Measurements from ENCODE around the gene SLC5A6.
A peak's percentile ranks its signal among the peaks of the same experiment; 100 is the strongest.

SLC5A6 gene

DNA sequence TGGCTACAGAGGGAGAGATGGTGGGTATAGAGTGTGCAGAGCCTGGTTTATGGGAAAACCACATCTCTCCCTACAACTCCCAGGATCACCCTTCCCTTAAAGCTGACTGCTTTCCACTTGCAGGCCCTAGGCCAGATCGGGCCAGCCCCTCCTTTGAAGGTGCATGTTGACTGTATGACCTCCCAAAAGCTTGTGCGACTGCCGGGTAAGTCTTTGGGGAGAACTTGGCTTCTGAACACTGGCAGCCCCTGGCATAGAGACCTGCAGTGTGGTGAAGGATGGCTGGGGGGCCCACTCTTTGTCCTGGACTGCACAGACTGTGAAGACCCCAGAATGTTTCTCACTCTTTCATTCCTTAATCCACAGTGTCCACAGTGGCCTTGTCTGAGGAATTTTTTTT is 24.6 kb upstream of the SLC5A6 start:
- no peak for DNase-seq

DNA sequence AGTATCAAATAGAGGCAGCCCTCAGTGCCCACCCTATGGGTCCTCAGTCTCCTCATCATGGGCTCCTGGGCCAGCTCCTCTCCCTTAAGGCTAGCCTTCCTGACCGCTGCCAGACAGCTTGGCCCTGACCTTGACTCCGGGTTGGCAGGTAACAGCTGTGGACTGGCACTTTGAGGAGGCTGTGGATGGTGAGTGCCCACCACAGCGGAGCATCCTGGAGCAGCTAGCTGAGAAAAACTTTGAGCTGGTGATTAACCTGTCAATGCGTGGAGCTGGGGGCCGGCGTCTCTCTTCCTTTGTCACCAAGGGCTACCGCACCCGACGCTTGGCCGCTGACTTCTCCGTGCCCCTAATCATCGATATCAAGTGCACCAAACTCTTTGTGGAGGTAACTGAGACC is 24.1 kb upstream of the SLC5A6 start:
- no peak for DNase-seq

DNA sequence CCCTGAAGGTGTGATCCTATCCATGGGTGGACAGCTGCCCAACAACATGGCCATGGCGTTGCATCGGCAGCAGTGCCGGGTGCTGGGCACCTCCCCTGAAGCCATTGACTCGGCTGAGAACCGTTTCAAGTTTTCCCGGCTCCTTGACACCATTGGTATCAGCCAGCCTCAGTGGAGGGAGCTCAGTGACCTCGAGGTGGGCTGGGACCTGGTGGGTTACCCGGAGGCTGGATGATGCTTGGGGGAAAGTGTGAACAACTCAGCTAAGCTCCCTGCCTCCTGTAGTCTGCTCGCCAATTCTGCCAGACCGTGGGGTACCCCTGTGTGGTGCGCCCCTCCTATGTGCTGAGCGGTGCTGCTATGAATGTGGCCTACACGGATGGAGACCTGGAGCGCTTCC is 21.3 kb upstream of the SLC5A6 start:
- no peak for DNase-seq

DNA sequence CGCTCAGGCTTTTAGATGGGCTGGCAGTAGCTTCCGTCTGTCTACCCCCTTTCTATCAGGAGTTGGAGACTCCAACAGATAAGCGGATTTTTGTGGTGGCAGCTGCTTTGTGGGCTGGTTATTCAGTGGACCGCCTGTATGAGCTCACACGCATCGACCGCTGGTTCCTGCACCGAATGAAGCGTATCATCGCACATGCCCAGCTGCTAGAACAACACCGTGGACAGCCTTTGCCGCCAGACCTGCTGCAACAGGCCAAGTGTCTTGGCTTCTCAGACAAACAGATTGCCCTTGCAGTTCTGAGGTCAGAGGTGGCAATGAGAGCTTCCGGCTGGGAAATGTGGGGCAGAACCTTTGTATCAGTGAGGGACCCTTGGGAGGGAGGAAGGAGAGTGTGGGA is 19.9 kb upstream of the SLC5A6 start:
- DNase-seq: no peak

DNA sequence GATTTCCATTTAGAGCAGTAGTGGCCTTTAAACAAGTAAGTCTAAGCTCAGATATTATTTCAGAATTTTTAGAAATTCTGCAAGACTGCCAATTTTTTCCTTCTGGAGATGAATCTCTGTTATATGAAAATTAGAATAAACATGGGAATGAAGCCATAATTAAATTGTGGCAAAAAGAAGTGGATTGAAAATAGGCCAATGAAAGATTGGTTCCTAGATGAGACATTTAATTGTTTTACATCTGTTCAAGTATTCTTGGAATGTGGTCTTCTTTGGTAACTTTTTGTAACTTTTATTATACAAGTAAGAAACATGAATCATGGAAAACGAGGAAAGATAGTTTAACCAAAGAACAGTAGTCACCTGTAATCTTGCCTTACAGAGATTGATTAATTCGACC is 15.4 kb upstream of the SLC5A6 start:
- no peak for DNase-seq

DNA sequence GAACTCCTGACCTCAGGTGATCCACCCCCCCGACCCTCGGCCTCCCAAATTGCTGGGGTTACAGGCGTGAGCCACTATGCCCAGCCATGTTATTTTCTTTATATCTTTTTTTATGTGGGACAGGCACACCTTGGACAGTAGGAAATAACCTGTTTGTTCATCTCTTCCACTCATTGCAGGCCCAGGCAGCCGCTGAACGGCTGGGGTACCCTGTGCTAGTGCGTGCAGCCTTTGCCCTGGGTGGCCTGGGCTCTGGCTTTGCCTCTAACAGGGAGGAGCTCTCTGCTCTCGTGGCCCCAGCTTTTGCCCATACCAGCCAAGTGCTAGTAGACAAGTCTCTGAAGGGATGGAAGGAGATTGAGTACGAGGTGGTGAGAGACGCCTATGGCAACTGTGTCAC is 13.5 kb upstream of the SLC5A6 start:
- no peak for DNase-seq

DNA sequence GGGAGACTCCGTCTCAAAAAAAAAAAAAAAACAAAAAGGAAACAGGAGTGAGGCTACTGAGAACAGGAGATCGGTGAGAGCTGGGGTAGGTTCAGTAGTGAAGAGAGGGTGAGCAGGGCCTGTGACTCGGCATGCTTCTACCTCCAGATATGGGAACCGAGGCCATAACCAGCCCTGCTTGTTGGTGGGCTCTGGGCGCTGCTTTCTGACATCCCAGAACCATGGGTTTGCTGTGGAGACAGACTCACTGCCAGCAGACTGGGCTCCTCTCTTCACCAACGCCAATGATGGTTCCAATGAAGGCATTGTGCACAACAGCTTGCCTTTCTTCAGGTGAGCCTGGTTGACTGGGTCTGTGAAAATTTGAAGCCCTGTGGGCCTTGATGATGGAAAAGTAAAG is 11.3 kb upstream of the SLC5A6 start:
- no peak for DNase-seq

DNA sequence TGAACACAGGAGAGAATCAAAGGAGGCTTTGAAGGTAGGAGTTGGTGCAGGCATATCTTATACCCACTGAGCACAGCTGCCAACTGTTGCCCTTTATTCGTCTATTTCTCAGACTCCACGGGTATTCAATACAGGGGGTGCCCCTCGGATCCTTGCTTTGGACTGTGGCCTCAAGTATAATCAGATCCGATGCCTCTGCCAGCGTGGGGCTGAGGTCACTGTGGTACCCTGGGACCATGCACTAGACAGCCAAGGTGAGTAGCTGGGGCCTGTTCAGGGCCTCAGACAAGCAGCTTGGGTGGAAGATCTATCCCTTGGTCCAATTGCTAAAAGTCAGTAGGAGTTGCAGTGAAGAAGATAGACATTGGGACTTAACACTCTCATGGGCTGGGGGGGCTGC is 10.3 kb upstream of the SLC5A6 start:
- no peak for DNase-seq

DNA sequence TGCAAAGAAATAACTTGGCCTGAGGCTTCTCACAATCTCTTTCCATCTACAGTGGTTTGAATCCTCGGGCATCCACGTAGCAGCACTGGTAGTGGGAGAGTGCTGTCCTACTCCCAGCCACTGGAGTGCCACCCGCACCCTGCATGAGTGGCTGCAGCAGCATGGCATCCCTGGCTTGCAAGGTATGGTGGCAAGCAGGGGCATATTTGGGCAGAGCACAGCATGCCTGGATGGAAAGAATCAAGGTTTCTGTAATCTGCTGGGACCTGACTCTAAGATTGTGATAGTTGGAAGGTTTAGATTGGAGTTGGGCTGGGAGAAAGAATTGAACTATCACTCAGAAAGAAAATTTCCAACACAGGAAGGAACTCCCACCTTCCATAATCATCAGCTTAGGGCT is 9.1 kb upstream of the SLC5A6 start:
- no peak for DNase-seq

DNA sequence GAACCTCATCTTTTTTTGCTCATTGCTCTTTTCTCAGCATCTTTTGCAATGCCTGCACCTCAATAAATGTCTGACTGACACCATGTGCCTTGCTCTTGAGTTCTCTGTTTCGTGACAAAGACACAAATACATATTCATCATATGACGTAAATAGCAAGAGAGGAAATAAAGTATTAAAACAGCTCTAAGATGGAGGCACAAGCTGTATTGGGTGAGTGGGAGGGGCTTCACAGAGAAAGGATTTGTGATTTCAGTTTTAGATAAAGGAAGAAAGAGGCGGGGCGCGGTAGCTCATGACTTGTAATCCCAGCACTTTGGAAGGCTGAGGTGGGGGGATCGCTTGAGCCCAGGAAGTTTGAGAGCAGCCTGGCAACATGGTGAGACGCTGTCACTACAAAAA is 8.0 kb upstream of the SLC5A6 start:
- DNase-seq: no peak

DNA sequence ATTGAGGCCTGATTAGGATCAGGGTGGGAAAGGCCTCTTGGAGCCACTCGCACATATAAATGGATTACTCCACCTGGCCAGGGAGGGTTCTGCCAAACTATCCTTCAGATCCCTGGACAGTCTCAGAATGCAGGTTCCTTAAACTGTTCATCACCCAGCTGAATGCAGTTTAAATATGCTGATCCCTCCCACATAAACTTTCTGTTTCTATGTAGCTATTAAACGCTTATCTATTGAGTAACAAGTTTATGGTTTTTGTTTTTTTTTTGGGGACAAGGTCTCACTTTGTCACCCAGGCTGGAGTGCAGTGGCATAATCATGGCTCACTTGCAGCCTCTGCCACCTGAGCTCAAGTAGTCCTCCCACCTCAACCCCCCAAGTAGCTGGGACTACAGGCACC is 7.0 kb upstream of the SLC5A6 start:
- DNase-seq: no peak

DNA sequence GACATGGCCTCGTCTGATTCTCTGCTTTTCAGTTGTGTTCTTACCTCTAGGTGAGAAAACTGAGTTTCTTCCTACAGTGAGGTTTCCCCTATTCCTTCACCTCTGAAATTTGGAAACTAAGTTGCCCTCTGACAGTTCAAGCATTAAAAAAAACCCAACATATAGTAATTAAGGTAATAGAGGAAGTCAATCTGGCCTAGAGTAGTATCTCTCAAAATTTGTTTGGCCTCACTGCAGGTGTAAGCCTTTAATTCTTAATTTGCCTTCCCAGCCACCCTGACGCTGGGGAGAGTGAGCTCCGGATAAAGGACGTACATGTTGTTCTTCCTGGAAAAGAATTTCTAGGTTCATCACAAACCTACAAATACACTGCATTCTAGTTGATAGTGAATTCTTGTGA is 6.5 kb upstream of the SLC5A6 start:
- DNase-seq: no peak

DNA sequence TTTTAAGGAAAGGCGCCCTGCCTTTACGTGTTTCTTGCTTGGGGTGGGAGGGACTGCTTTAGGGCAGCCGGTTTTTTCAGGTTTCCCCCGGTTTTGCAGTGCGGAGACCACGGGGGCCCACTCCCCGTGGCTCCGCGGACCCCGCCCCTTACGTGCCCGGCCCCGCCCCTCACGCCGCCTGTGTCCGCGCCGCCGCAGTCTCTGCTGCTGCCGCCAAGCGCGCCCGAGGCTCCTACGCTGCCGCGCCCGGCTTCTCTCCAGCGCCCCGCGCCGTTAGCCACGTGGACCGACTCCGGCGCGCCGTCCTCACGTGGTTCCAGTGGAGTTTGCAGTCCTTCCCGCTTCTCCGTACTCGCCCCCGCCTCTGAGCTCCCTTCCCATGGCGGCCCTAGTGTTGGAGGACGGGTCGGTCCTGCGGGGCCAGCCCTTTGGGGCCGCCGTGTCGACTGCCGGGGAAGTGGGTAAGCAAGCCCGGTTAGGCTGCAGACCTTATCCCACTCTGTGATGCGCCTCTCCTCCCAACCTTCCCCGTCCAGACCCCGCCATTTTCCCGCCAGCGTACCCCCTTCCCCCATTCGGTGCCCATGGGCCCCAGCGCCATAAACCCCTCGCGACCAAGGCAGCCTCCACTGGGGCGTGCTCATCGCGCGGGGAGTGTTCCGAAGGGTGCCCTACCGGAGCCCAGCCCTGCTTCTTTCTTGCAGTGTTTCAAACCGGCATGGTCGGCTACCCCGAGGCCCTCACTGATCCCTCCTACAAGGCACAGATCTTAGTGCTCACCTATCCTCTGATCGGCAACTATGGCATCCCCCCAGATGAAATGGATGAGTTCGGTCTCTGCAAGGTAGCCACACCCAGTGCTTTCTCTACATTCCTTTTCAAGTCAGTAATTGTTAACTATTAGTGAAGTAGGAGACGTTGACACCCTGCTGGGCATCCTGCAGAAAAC is 5.4 kb upstream of the SLC5A6 start, which contains the start of gene CAD:
TSS of gene CAD (plus strand) at position 197 of the 949 bp plus-strand sequence. CDS start at position 380, 183 bp downstream.
- DNase-seq: peak; percentile 84

DNA sequence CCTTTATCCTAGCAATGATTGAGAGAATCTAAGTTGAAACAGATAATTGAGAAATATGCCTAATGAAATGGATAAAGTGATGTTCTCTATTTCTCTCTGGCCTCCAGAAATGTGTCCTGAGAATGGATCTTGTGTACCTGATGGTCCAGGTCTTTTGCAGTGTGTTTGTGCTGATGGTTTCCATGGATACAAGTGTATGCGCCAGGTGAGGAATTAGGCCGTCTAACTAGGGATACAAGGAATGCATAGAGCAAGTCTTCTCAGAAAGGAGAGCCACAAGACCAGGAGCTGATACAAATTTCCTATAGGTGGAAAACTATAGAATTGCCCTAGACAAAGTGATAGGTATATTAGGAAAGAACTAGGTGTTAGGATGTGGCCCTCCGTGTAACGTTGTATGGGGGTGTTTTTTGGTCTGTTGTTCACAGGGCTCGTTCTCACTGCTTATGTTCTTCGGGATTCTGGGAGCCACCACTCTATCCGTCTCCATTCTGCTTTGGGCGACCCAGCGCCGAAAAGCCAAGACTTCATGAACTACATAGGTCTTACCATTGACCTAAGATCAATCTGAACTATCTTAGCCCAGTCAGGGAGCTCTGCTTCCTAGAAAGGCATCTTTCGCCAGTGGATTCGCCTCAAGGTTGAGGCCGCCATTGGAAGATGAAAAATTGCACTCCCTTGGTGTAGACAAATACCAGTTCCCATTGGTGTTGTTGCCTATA is 4.5 kb upstream of the SLC5A6 start:
- DNase-seq: no peak

DNA sequence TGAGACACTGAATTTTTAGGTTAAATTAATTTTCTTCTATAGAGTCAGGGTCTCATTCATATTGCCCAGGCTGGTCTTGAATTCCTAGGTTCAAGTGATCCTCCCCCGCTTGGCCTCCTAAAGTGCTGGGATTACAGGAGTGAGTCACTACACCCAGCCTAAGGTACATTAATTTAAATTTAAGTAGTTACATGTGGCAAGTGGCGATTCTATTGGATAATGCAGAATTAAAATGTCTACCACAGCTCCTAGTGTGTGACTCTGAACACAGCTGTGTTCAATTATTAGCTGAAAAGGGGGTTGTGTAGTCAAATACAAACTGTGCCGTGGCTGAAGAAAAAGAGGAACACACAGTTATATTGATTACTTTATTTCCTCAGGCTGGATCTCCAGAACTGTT is 2.9 kb upstream of the SLC5A6 start:
- peak; percentile 85 for DNase-seq

DNA sequence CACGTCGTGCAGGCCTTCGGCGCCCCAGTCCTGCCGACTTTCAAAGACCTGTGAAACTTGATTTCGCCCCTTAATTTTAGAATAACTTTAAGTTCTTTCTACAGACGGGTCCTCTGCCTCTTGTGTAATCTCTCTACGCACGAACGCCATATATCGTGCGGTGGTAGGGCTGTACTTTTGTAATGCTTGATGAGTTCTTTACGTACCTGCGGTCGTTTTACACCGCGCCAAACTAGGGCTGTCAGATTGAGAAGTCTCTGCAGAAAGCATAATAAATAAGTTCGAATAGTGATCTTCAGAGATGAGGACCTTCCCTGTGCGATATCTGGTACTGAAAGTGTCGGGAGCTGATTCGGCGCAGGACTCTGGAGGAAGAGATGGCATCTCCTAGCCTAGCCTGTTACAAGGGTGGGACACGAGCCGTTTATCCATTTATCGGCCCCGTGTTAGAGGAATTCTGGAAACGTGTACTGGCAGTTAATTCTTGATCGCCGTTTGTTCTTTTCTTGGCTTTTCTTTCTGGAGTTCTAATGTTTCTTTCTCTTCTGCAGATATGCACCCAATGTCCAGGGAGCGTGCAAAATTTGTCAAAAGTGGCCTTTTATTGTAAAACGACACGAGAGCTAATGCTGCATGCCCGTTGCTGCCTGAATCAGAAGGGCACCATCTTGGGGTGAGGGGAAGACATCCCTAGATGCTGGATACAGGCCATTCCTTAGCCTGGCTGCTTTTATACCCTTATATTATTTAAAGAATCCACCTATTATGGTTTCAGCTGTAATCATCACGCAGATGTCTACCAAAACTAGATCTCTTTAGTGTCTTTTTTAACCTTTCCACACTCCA is 781 bp upstream of the SLC5A6 start:
- DNase-seq: peak; percentile 59

DNA sequence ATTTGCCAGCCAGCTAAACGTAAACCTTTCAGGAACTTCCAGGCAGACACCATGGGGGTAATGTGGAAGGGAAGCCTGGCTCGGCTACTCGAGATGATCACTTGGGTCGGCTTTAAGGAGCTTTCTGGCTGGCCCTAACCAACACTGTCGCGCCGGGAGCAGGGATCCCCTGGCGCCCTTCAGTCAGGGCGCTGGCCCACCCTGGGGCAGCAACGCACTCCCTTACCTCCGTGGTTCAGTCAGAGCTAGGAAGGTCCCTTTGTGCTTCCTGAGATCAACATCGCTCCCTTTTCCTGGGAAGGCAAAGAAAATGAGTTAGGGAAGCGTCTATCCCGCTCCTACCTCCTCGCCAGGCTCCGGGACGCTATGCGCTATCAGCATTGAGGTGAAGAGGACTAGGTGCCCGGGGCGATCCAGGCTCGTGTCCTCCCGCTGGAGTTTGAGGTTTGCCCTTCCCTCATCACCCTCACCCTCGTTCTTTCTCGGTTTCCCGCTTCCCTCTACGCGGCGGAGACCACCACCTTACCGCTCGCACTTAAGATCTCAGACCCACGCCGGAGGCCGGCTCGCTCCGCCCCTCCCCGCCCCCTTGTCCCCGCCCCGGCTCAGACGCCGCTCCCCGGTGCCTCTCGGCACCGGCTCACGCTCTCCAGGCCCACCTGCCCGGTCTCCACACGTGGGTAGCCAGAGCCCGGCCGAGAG is 676 bp downstream of the SLC5A6 start:
- DNase-seq: no peak

DNA sequence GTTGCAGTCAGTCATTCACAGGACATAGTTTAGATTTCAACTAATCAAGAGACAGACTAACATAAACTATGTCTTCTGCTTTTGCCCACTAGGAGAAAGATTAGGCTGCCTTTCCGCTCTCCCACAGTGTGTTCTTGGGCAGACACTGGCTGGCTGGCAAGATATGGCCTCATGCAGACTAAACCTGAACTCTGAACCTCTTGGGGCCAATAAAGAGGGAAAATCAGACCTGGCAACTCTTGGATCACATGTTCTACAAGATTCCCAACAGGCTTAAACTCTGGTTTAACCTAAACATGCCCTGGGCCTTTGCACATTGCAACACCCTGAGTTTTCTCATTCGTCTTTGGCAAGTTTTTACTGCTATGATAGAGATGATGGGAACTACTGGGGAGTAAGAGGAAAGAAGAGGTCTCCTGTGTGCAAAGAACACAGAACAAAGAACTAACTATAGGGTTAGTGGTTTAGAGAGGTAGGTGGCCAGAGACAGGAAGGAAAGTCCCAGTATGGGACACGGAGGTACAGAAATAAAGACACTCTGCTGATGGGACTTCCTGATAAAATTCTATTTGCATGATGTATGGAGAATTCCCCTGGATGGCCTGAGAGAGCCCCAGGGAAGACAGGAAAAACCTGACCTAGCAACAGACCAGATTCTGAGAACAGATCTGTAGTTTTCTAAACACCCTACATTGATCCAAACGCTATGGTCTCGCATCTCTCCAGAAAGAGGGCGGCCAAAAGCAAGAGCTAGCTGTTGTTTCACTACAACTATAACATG is 2.3 kb downstream of the SLC5A6 start:
- DNase-seq: no peak

DNA sequence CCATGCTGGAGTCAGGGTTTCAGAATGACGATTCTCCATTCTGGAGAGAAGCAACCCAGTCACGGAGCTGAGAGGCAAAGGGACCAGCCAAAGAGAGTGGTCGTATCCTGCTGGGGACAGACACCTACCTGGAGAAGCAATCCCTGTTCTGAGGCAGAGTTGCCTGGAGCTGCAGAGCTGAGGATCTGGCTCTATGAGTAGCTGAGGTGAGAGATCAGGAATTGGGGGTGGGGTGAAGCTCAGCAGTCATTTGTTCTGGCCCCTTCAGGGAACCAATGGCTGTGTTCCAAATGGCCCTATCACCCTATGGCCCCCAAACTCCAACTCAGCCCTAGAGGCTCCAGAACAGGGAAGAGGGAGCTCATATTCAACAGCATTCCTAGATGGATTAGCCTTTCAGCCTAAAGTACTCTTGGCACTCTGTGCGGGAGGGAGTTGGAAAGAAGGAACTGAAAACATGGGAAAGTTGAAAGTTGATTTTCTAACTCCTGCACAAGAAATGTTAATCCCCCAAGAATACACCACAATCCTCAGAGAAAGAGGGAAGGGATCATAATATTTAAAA is 3.5 kb downstream of the SLC5A6 start:
- DNase-seq: no peak

DNA sequence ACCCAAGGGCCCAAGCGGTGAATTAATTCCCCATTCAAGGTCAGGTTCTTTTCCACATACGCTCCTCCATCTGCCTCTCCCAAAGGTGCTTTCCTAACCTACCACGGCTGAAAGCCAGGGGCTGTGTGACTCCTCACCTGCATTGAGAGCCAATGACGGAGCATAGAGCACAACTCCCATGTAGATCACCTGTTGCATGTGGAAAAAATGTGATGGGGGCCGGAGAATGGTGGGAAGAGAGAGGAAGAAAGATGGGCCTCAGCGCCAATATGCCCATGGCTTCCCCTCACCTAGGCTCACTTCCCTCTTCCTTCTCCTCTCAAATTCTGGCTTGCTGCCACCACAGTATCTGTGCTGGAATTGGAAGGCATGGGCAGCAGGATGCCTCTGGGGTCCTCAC is 5.7 kb downstream of the SLC5A6 start:
- DNase-seq: no peak

DNA sequence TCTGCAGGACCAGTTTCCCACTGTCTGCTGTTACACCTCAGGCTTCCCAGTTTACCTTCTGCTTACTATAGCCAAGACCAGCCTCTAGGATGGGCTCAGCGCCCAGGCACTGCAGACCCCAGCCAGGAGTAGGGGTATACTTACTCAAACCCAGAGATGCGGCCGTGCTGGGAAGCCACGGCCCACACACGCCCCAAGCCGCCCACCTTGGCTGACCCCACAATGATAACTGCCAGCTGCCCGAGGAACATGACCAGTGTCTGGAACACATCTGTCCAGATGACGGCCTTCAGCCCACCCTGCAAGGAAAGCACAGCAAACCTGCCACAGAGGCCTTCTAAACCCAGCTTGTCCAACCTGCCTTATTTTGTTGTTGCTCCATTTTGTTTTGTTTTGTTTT is 6.9 kb downstream of the SLC5A6 start:
- no peak for DNase-seq
